ENCODE measurements around the gene GRID1. TPM values are rescaled to one million over a fixed set of nuclear protein-coding genes. Genes with fewer than 3 reads are reported as not detected.

Gene GRID1
- total RNA-seq, 2 experiments from 2014 or later = not detected

GRCh38 chr10:86371691-86372090 is 5.1 kb upstream of the GRID1 start:
- H3K27me3 Mint-ChIP-seq = peaks cover 47% of the 10 kb centered on the region
- no peak for ATAC-seq (ENCODE audit: low read depth)
- no peaks in the 10 kb centered on the region for H3K9me3 Mint-ChIP-seq
- H3K36me3 Mint-ChIP-seq = no peaks in the 10 kb centered on the region
- no peak overlapping the region for H3K4me3 Mint-ChIP-seq
- DNase-seq = no peak
- H3K27ac Mint-ChIP-seq = no peak overlapping the region
- H3K4me1 Mint-ChIP-seq = no peaks in the 10 kb centered on the region
- POLR2A ChIA-PET = no interaction called here

GRCh38 chr10:86371116-86371515 is 4.5 kb upstream of the GRID1 start:
- POLR2A ChIA-PET = no interaction called here
- Mint-ChIP-seq H3K4me1 (no peaks in the 10 kb centered on the region), H3K36me3 (no peaks in the 10 kb centered on the region), H3K27ac (no peak overlapping the region), H3K27me3 (peaks cover 47% of the 10 kb centered on the region), H3K9me3 (no peaks in the 10 kb centered on the region), H3K4me3 (no peak overlapping the region)
- no peak for DNase-seq
- no peak for ATAC-seq (ENCODE audit: low read depth)

- ATAC-seq (ENCODE audit: low read depth) = no peak
- POLR2A ChIA-PET = no interaction called here
- H3K27ac Mint-ChIP-seq = no peak overlapping the region
- peaks cover 5% of the 10 kb centered on the region for H3K4me1 Mint-ChIP-seq
- no peak for DNase-seq
- H3K27me3 Mint-ChIP-seq = peaks cover 48% of the 10 kb centered on the region
- H3K9me3 Mint-ChIP-seq = no peaks in the 10 kb centered on the region
- H3K4me3 Mint-ChIP-seq = no peak overlapping the region
- H3K36me3 Mint-ChIP-seq = no peaks in the 10 kb centered on the region
Observed at GRCh38 chr10:86370006-86370585, 3.5 kb upstream of the GRID1 start.

- Mint-ChIP-seq H3K36me3 (no peaks in the 10 kb centered on the region), H3K9me3 (no peaks in the 10 kb centered on the region), H3K4me1 (peaks cover 7% of the 10 kb centered on the region), H3K27ac (no peak overlapping the region), H3K27me3 (peaks cover 55% of the 10 kb centered on the region), H3K4me3 (no peak overlapping the region)
- POLR2A ChIA-PET = no interaction called here
- ATAC-seq (ENCODE audit: low read depth) (no peak), DNase-seq (peak; percentile 4)
Observed at GRCh38 chr10:86368987-86369386, 2.4 kb upstream of the GRID1 start.

GRCh38 chr10:86368046-86368445 is 1.5 kb upstream of the GRID1 start:
- Mint-ChIP-seq H3K9me3 (no peaks in the 10 kb centered on the region), H3K27me3 (peaks cover 60% of the 10 kb centered on the region), H3K4me1 (peaks cover 9% of the 10 kb centered on the region), H3K36me3 (no peaks in the 10 kb centered on the region), H3K27ac (no peak overlapping the region), H3K4me3 (no peak overlapping the region)
- ATAC-seq (ENCODE audit: low read depth) (no peak), DNase-seq (peak; percentile 19)
- POLR2A ChIA-PET = no interaction called here

GRCh38 chr10:86367152-86367951 is 757 bp upstream of the GRID1 start:
- DNase-seq (peak; percentile 27), ATAC-seq (ENCODE audit: low read depth) (no peak)
- POLR2A ChIA-PET = interaction anchor here (0.9 kb wide), 1 partner anchor 22 kb away, joined by 3 read pairs; no protein-coding TSS in a partner anchor
- Mint-ChIP-seq H3K27ac (no peak overlapping the region), H3K4me1 (peaks cover 9% of the 10 kb centered on the region), H3K4me3 (no peak overlapping the region), H3K36me3 (no peaks in the 10 kb centered on the region), H3K9me3 (no peaks in the 10 kb centered on the region), H3K27me3 (peaks cover 66% of the 10 kb centered on the region)

- Mint-ChIP-seq H3K27ac (no peak overlapping the region), H3K9me3 (no peaks in the 10 kb centered on the region), H3K27me3 (peaks cover 69% of the 10 kb centered on the region), H3K4me1 (peaks cover 9% of the 10 kb centered on the region), H3K36me3 (no peaks in the 10 kb centered on the region), H3K4me3 (no peak overlapping the region)
- ATAC-seq (ENCODE audit: low read depth) = peak; percentile 15
- DNase-seq = peak; percentile 35
- POLR2A ChIA-PET = interaction anchor here (0.9 kb wide), 1 partner anchor 23 kb away, joined by 3 read pairs; no protein-coding TSS in a partner anchor
Observed at GRCh38 chr10:86366902-86367151, 232 bp upstream of the GRID1 start.

GRCh38 chr10:86365346-86366032 is 1.1 kb downstream of the GRID1 start:
- peak overlapping the region; percentile 43 for H3K4me3 Mint-ChIP-seq
- no peaks in the 10 kb centered on the region for H3K9me3 Mint-ChIP-seq
- ATAC-seq (ENCODE audit: low read depth) = no peak
- H3K4me1 Mint-ChIP-seq = peaks cover 9% of the 10 kb centered on the region
- H3K36me3 Mint-ChIP-seq = no peaks in the 10 kb centered on the region
- H3K27ac Mint-ChIP-seq = peak overlapping the region; percentile 40
- POLR2A ChIA-PET = interaction anchor here (0.6 kb wide), 1 partner anchor 208 kb away, joined by 3 read pairs; no protein-coding TSS in a partner anchor
- peaks cover 73% of the 10 kb centered on the region for H3K27me3 Mint-ChIP-seq
- DNase-seq = peak; percentile 28

GRCh38 chr10:86364491-86365345 is 1.9 kb downstream of the GRID1 start:
- POLR2A ChIA-PET = interaction anchor here (0.6 kb wide), 1 partner anchor 208 kb away, joined by 3 read pairs; no protein-coding TSS in a partner anchor
- peaks cover 9% of the 10 kb centered on the region for H3K4me1 Mint-ChIP-seq
- ATAC-seq (ENCODE audit: low read depth) (no peak), DNase-seq (peak; percentile 35)
- H3K27me3 Mint-ChIP-seq = peaks cover 75% of the 10 kb centered on the region
- no peaks in the 10 kb centered on the region for H3K36me3 Mint-ChIP-seq
- H3K9me3 Mint-ChIP-seq = no peaks in the 10 kb centered on the region
- H3K27ac Mint-ChIP-seq = no peak overlapping the region
- no peak overlapping the region for H3K4me3 Mint-ChIP-seq

GRCh38 chr10:86363833-86364490 is 2.6 kb downstream of the GRID1 start:
- H3K27me3 Mint-ChIP-seq = peaks cover 69% of the 10 kb centered on the region
- H3K4me3 Mint-ChIP-seq = no peak overlapping the region
- no peak overlapping the region for H3K27ac Mint-ChIP-seq
- peaks cover 9% of the 10 kb centered on the region for H3K4me1 Mint-ChIP-seq
- POLR2A ChIA-PET = no interaction called here
- H3K36me3 Mint-ChIP-seq = no peaks in the 10 kb centered on the region
- ATAC-seq (ENCODE audit: low read depth) (no peak), DNase-seq (peak; percentile 30)
- H3K9me3 Mint-ChIP-seq = no peaks in the 10 kb centered on the region

GRCh38 chr10:86363184-86363832 is 3.3 kb downstream of the GRID1 start:
- Mint-ChIP-seq H3K4me3 (no peak overlapping the region), H3K9me3 (no peaks in the 10 kb centered on the region), H3K27me3 (peaks cover 62% of the 10 kb centered on the region), H3K36me3 (no peaks in the 10 kb centered on the region), H3K4me1 (peaks cover 9% of the 10 kb centered on the region), H3K27ac (no peak overlapping the region)
- DNase-seq (peak; percentile 36), ATAC-seq (ENCODE audit: low read depth) (no peak)
- POLR2A ChIA-PET = no interaction called here

- POLR2A ChIA-PET = no interaction called here
- H3K9me3 Mint-ChIP-seq = no peaks in the 10 kb centered on the region
- H3K36me3 Mint-ChIP-seq = no peaks in the 10 kb centered on the region
- peaks cover 56% of the 10 kb centered on the region for H3K27me3 Mint-ChIP-seq
- no peak overlapping the region for H3K4me3 Mint-ChIP-seq
- H3K4me1 Mint-ChIP-seq = peaks cover 9% of the 10 kb centered on the region
- no peak overlapping the region for H3K27ac Mint-ChIP-seq
- ATAC-seq (ENCODE audit: low read depth) (no peak), DNase-seq (peak; percentile 2)
Observed at GRCh38 chr10:86362586-86363183, 3.9 kb downstream of the GRID1 start.

All from activated naive CD8-positive, alpha-beta T cell treated with anti-CD3 and anti-CD28 coated beads, Interleukin-2, amount 10 ng/mL, durations not matched to agents 7 days and 5 days (primary cell).